Activated CD8-positive, alpha-beta memory T cell treated with anti-CD3 and anti-CD28 coated beads for 36 hours (primary cell): ENCODE measurements around the gene KCNH5. TPM values are rescaled to one million over a fixed set of nuclear protein-coding genes. Genes with fewer than 3 reads are reported as not detected.
"Not testable (repeated sequence)": the region's sequence is repeated elsewhere in the genome, so short reads cannot be mapped to it uniquely, and the experiment has no call there.

Experiments used
- CTCF ChIA-PET: fragments of 350-600 bp; sonication (Branson Sonifier 250); formaldehyde crosslinking; loops from one replicate; lab custom pipeline; 2021; ENCODE audit warnings: antibody characterized with exemption; lab: Charles Lee
- POLR2A ChIA-PET: fragments of 350-600 bp; sonication (Branson Sonifier 250); formaldehyde crosslinking; loops from one replicate; lab custom pipeline; 2021; ENCODE audit warnings: antibody characterized with exemption; lab: Charles Lee
- total RNA-seq, 2 experiments: library from RNA; stranded (reverse); gene quantifications; one replicate each; pipeline ENCODE4 v1.2.3, GENCODE V29; 2021

The KCNH5 gene
- total RNA-seq, 2 experiments from 2014 or later = not detected

DNA sequence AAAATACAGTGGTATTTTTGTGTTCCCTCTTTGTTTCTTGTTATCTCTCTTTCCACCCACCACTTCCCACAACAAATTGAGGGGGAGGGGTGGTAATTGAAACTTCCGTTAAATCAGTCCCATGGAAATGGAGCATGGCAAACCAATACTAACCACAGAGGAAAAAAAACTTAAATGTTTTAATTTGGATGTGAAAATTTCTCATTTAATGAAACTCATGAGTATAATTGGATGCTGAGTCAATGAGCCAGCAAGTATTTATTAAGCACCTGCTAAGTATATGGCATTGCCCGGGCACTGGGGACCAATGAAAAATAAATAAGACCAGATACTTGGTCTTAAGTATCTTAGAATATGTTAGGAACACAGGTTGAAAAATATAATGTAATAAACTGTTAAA is 147.5 kb downstream of the KCNH5 start:
- ChIA-PET CTCF (no interaction called here), POLR2A (no interaction called here)

DNA sequence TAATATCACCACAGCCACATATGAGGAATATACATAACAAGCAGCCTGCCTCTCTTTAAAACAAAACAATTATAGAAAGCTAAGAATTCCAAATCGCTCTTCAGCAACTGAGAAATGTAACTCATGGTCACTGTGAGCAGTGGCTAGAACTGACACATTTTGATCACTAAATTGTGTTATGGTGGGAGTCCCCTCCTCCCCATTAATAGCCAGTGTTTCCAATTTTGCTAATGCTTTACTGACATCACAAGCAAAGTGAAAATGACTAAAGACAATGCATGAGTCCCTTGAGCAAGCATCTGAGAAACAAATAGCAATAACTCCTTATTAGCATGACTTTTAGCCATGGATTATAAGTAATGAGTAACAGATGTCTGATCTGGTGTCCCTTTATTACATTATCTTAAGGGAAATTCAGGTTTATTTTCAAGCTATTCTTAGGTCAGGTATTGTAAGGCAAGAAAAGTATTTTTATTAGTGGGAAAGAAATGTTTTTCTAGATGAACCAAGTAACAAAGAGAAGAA is 148.3 kb downstream of the KCNH5 start:
- CTCF ChIA-PET = no interaction called here
- POLR2A ChIA-PET = no interaction called here

DNA sequence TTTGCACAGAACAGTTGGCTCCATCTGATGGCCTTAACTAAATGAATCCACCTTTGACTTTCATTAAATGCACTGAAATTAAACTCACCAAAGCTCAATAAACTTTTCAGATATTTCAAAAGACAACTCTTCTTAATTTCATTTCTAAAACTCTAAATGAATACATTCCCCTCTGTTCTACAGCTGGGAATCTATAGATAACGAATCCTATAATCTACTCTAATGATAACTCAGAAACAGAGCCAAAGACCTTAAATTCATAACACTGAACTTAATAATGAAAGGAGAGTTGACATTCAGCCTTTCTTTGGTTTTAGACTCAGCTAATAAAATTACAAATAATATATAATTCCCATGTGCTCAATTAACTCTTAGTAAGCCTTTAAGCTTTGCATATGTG is 150.5 kb downstream of the KCNH5 start:
- POLR2A ChIA-PET = no interaction called here

DNA sequence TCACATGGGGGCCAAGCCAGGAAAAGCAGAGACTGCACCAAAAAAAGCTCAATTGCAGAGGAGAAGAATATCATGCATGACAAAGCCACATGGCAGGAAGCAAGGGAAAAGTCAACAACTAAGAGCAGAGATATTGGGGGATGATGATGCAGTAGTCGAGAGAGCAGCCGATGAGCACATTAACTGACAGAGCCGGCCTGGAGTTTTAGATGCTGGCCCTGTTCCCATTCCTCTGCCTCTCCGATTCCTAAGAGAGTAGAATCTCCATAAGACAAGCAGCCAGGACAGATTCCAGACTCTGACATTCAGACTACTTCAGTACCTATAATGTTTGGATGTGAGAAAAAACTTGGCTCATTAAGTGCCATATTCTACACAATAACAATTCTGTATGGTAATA is 155.9 kb downstream of the KCNH5 start:
- ChIA-PET POLR2A (no interaction called here), CTCF (no interaction called here)

More for the DNA sequence above, 150.5 kb downstream of the KCNH5 start:
- CTCF ChIA-PET = no interaction called here

DNA sequence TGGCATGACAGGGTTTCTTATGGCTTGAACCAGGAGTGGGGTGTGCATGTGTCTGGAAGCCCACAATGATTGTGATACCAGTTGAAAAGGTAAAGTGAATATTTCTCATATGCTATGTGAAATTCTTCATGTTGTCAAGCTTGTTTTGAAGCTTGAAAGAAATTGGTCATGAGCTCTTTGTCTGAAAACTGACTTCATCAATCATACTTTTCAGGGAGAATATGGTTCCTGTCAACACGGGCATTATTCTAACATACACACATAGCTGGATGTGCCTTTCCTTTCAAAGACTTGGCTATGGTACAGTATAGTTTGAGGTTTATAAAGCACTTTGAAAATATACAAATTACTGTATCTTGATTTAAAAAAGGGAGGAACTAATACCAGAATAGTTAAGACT is 158.8 kb downstream of the KCNH5 start:
- ChIA-PET CTCF (no interaction called here), POLR2A (no interaction called here)

DNA sequence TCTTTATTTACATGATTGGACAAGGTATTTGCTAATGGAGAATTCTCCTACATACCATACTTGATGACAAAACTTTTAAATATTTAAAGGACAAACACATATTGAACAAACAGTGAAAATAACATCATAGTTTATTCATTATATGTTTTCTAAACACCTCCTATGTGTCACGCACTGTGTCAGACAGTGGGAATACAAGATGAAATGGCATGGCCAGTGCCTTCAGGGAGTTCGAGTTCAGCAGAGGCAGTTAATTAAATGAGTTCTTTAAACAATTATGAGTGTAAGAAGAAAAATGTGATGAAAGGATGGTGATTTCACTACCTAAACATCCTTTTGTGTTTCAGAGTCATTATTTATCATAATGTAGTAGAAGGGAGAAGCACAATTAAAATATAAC is 159.8 kb downstream of the KCNH5 start:
- ChIA-PET POLR2A (no interaction called here), CTCF (no interaction called here)

DNA sequence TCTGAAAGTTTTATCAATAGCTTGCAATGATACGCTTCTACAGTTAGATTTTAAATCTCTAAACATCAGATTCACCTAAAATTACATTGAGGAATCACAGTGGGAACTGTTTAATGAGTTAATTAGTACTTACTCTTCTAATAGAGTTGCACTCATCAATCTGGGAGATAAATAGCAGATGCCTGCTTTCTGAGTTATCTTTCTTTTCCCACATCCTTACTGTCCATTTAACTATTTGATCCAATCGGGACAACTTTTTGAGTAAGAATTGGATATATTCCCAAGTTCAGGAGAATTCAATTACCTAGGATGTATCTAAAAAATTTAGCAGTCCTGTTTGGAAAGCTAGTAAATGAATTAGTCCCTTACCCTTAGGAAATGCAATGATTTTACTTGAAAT is 162.3 kb downstream of the KCNH5 start:
- ChIA-PET POLR2A (no interaction called here), CTCF (no interaction called here)

DNA sequence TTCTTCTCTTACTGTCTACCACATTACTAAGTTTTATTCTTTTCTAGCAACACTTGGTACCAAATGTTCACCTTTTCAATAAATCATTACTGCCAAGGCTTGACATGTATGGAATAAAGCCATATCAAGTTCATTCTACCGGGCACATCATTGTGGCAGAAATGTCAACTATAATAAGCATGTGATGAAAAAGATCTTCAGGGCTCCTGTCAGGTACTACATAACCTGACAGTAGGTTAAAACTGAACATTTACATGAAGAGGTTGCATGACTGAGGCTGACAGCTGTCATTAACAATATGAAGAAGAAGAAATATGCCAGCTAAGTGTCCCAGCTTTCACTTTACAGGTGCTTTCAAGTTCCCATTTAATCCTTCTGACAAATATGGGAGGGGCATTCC is 178.9 kb downstream of the KCNH5 start:
- ChIA-PET CTCF (no interaction called here), POLR2A (no interaction called here)

DNA sequence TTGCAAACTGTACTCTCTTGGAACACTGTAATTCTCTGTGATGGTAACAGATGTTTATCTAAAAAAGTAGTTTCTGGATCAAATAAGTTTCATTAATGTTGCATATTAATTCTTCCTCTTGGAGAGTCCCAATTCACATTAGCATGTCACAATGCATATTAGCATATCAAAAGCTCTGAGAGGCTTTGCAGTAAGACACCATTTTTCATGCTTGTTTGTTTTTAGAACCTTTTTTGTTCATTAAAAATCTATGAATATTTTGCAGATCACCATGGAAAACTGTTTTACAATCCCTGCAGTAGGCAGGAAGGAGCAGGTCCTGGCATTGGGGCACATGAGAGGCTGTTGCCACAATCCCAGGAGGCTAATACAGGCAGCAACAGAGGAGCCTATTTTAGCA is 180.7 kb downstream of the KCNH5 start:
- POLR2A ChIA-PET = no interaction called here
- CTCF ChIA-PET = no interaction called here

DNA sequence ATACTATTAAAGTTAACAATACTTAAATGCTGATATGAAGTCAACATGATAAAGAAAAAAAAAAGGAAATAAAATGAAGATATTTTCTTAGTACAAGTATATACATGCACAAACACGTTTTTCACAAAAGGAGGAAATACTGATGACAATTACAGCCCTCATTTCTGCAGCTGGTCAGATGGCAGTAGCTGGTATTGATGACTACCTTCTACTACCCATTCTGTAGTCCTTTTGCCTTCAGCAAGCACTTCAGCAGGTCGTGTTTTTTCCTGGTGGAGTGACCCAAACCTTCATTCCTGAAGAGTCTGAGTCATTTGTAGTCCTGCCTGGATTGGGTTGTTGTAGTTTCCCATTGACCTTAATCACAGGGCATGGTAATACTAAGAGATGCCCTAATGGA is 187.2 kb downstream of the KCNH5 start:
- POLR2A ChIA-PET, CTCF ChIA-PET: not testable (repeated sequence)

DNA sequence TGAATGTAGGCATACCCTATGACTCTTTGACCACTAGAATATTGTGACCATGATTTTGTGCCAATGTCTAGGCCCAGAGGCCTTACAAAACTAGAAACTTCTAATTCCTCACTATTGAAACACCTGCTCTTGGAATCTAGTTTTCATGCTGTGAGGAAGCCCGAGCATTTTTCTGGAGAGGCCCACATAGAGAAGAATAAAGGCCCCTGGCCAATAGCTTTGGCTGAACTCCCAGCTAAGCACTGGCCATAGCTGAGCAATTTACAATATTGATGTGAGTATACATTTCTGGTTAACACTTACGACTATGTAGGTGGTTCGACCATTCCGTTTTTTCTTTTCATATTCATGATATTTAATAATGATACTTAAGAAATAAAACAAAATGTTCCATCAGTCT is 190.3 kb downstream of the KCNH5 start:
- ChIA-PET CTCF (no interaction called here), POLR2A (no interaction called here)

DNA sequence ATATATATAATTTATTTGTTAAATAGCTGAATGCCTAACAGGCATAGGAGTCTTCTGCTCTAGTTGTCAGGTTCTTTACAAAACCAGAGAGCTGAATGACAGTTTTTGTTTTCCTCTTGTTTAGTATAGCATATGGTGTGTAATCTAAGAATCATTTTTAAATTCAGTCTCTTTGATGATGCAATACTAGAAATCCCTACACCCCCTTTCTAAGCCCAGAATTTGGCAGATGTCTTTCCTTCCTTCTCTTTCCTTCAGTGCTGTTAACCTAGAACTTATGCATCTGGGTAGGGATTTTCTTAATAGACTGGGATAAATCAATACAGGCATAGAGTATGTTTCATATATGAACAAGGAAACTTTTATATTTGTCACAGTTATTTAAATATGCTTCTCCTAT is 198.1 kb downstream of the KCNH5 start:
- ChIA-PET CTCF (no interaction called here), POLR2A (no interaction called here)

DNA sequence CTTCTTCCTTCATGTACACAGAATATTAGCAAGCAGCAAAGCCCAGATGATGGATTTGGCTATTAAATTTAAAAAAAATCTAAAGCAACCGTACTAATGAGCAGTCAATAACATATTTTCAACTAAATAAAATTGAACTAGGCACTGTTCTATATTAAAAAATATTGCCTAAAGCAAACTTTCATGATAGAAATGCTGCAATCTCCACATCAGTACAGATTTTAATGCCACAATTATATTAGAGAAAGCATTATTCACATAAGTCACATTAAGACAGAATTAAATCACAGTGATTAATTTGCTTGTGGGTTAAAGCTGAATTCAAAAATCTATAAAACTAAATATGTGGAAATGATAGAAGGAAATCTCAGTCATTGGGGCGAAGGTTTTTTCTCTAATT is 200.7 kb downstream of the KCNH5 start:
- POLR2A ChIA-PET = no interaction called here
- CTCF ChIA-PET = no interaction called here

DNA sequence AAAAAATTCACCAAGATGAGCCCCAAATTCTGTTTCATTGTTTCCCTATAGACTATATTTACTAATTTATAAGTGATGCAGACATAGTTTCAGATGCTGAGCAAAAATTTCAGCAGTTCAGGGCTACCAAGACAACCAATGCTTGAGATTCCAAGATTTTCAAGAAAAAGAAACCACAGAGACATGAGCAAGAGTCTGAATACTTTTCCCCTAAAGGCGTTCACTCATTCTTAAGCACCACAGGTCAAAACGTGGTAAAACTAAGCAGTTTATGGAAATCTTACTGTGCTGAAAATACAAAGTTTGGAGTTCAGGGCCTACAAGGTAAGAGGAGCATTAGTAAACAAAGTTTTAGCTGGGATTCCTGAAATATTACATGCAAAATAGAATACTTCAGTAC is 221.2 kb downstream of the KCNH5 start:
- ChIA-PET CTCF (no interaction called here), POLR2A (no interaction called here)

DNA sequence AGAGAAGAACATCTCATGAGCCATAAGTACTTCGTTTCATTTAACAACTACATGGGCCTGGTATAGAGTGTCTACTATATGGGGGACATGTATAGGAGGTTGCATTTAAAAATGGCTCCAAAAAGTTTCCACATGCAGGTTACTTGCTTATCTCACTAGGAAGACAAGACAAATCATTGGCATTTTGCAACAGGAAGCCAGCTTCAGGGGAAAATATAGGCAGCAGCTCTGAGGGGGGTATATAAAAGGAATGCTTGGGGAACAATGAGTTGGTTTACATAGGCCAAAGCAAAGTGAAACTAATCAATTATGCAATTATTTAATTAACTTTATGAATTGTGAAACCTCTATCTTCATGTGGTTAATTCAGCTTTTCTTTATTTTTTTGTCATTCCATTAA is 225.3 kb downstream of the KCNH5 start:
- ChIA-PET CTCF (no interaction called here), POLR2A (no interaction called here)

DNA sequence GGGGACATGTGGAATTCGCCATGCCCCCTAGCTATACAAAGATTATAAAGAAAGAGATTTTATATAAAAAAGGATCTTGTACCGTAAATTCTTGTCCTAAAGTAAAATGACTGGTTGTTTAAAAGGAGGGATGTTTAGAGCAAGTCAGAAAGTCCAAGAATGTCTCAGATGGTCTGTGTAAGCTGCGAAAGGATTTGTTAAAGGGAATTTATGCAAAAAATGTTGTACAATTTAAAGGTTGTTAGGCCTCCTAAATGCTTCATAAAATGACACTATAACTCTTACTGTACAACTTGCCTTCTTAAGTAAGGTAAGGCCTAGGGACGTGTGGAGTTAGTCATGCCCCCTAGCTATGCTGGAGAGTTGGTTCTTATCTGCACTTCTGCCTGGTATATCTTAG is 237.6 kb downstream of the KCNH5 start:
- CTCF ChIA-PET = no interaction called here
- POLR2A ChIA-PET = no interaction called here

DNA sequence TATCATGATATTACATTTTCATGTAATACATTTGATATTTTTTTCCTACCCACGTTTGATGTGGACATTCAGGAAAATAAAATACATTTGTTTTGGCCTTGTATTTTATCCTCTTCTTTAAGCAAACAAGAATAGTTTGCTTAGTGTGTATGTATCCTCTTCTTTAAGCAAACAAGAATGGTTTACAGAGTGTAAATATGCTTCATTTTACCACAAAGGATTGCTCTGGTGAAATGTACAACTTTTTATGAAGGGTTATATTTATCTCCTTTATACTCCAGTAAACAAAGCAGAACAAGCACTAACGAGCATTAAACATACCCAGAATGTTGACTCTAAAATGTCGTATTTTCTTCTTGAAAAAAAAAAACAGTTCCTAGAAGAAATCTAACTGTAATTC is 244.7 kb downstream of the KCNH5 start:
- POLR2A ChIA-PET = no interaction called here
- CTCF ChIA-PET = no interaction called here

DNA sequence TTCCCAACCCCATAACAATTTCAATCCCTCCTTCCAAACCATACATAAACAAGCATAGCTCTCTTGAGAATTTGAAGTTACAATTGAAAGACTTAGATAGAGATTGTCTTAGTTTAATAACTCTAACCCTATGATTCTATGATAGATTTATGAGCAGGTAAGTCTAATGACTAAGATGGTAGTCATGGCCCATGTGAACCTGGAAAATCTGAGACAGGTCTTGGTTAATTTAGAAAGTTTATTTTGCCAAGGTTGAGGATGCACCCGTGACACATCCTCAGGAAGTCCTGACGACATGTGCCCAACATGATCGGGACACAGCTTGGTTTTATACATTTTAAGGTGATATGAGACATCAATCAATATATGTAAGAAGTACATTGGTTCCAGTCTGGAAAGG is 248.8 kb downstream of the KCNH5 start:
- ChIA-PET CTCF (no interaction called here), POLR2A (no interaction called here)

DNA sequence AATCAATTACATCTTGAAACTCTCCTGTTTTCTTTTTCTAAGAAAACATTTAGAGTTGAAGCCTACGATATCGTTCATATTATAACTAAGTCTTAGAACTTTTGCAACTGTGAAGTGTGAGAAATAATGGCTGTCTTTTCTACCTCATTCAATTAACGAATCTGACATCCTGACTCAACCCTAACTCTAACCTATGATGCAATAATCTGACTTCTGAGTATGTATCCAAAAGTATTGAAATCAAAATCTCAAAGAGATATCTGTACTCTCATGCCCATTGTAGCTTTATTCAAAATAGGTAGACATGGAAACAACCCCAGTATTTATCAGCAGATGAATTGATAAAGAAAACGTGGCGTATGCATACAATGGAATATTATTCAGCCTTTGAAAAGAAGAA is 252.7 kb downstream of the KCNH5 start:
- POLR2A ChIA-PET = no interaction called here
- CTCF ChIA-PET = no interaction called here

DNA sequence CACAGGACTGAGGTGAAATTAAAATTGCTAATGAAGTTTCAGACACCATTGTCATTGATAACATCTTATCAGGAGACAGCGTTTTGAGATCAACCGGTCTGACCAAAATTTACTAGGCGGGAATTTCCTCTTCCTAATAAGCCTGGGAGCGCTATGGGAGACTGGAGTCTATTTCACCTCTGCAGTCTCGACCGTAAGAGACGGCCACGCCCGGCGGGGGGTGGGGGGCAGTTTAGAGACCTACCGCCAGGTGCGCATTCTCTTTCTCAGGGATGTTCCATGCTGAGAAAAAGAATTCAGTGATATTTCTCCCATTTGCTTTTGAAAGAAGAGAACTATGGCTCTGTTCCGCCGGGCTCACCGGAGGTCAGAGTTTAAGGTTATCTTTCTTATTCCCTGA is 263.9 kb downstream of the KCNH5 start:
- POLR2A ChIA-PET, CTCF ChIA-PET: not testable (repeated sequence)

DNA sequence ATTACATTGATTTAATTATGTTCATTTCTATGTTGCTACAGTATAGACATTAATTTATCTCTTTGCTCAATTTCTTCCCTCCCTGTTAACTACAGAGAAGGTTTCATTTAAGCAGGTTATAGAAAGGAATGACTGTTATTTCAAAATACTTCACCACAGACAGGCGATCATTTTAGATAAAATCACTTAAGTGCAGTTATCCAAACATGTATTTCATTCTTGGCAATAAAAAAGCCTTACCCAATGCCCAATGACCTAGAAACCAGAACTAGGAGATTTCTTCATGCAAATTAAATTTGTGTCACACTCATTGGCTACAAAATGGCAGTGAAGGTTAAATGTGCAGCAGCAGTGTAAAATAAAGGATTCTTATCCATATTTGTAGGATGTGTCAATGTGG is 266.4 kb downstream of the KCNH5 start:
- CTCF ChIA-PET = no interaction called here
- POLR2A ChIA-PET = no interaction called here

DNA sequence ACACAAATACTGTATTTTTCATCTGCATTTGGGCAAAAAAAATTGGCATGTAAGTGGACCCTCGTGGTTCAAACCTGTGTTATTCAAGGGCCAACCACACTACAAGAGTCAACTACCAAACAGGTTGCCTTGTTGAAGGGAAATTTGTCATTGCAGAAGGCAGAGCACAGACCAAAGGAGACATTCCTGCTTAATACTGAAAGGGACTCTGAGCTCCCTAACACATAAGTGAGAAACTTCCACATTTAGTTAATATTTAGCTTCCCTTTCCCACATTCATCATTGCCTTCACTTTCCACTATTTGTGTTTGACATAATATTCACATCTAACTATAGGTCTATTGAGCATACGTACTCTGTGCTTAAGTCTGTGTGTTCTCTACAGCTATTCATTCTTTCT is 266.9 kb downstream of the KCNH5 start:
- CTCF ChIA-PET = no interaction called here
- POLR2A ChIA-PET = no interaction called here

DNA sequence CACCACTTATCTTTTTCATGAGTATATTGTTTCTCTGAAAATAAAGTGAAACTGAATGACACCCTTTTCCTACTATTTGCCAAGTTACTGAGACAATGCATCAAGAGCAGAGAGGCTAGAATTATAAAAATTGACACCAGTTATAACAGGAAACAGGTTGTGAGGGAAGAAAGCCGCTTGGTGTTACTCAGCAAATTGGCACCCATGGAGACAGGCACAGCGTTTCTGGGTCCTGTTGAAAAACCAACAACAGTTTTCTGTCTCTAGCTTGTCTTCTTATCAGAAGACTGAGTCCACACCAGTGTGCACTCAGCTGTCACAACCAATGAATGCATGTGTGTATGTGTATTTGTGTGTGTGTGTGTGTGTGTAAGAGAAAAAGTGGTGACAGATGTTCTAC is 267.7 kb downstream of the KCNH5 start:
- ChIA-PET POLR2A (no interaction called here), CTCF (no interaction called here)
